ENCODE data around the gene LDLRAD4.

LDLRAD4 gene

DNA sequence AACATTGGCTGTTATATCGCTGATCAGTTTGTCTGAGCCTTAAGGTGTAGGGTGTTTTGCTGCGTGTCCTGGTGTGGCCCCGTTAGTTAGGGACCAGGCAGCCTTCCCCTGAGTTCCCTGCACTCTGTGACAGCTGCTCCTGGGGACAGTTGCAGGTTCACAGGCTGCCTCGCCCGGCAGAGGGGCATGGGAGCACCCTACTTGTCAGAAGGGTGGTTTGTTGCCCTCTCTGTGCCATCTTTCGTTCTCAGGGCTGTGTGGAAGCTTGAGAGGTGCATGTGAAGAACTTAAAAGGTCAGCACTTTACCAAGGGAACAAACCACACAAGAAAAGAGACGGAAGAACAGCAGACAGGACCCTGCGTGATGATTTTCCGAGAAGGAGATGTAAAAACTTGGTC, 159.6 kb downstream of the LDLRAD4 start:
- TF ChIP-seq CTCF (IDR thresholded peaks at IDR 0.05; ENCODE audit: low read depth, low read length), result no peak
- no peak for DNase-seq (ENCODE audit: extremely low read depth, low read depth)

DNA sequence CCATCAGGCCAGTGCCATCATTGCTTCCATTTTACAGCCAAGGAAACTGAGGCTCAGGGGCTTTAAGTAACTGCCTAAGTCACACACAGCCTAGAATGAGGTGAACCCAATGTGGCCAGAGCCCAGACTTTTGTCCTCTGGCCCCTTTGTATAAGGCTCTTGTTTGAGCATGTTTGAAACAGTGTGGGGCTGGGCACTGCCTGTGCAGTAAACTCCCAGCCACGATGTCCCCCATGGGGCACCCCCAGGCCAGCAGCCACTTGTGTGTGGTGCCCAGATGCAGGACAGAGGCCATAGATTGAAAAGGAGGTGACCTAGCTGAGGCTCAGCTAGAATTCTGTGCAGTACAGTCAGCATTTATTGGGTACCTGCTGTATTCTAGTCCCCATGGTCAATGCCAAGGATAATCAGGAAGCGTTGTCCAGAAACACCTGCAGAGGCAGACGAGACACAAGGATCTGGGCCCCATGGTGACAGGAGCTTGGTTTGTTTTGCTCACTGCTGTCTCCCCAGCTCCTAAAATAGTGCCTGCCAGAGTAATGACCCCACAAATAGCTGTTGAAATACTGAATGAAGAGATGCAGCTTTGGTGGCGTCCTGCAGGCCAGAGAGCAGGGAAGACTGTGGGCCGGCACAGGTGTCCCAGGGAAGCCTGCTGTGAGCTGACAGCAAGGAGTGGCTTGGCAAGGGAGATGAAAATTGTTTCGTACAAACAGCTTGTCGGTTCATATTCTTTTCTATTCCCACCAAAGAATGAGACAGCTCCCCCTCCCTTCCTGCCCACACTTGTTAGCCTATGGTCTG, 160.7 kb downstream of the LDLRAD4 start:
- TF ChIP-seq CTCF (IDR thresholded peaks at IDR 0.05; ENCODE audit: low read depth, low read length), result no peak
- DNase-seq (ENCODE audit: extremely low read depth, low read depth), result no peak

- DNase-seq (ENCODE audit: extremely low read depth, low read depth), result no peak
- no peak for TF ChIP-seq CTCF (IDR thresholded peaks at IDR 0.05; ENCODE audit: low read depth, low read length)
These were observed 161.6 kb downstream of the LDLRAD4 start for GRCh38 chr18:13379930-13380690.

DNA sequence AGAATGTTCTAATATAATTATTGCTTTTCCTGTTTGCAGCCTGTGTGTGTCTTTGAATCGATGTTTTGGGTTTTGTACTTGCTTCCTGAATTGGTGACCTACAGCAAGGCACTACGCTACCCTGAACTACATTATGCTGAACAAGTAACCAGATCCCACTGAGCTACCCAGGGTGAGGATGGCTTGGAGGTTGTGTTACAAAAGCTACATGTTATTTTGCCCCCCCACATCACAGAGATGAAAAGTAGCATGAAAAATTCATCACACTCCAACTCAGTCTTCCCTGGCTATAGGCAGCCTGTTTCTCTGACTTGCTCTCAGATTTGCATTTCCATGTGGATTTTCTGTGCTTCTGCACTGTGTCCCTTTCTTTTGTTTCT, 162.1 kb downstream of the LDLRAD4 start:
- no peak for DNase-seq (ENCODE audit: extremely low read depth, low read depth)
- no peak for TF ChIP-seq CTCF (IDR thresholded peaks at IDR 0.05; ENCODE audit: low read depth, low read length)

GRCh38 chr18:13381331-13381730, 162.8 kb downstream of the LDLRAD4 start:
- no peak for DNase-seq (ENCODE audit: extremely low read depth, low read depth)
- TF ChIP-seq CTCF (IDR thresholded peaks at IDR 0.05; ENCODE audit: low read depth, low read length), result no peak

DNA sequence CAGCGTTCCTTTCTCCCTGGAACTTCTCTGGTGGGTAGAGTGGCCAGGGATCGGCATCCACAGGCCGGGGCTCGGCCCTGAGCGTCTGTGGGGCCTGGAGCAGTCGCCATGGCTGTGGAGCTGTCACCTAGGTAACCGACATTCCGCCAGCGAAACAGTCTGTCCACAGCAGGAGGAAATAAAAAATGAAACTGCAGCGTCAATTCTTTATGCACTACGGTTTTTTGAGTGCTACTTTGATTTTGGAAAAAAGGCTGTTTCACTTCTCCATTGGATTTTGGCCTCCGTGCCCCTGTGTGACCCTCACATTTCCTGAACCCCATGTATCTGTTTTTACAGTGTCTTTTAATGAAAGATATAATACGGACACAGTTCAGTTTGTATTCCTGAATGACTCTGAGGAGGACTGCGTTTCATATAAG, 163.4 kb downstream of the LDLRAD4 start:
- peak; percentile 25 for DNase-seq (ENCODE audit: extremely low read depth, low read depth)

More for the DNA sequence above, 163.4 kb downstream of the LDLRAD4 start:
- TF ChIP-seq CTCF (IDR thresholded peaks at IDR 0.05; ENCODE audit: low read depth, low read length), result no peak
